ENCODE results near the gene SLC49A3. TPM values are rescaled to one million over a fixed set of nuclear protein-coding genes. Genes with fewer than 3 reads are reported as not detected.

SLC49A3 gene
- total and polyA plus RNA-seq, 2 of the 8 experiments (the other 6 are each of a cell fraction or from before 2014, with no cell fraction given): 5.0 to 8.8 TPM

DNA sequence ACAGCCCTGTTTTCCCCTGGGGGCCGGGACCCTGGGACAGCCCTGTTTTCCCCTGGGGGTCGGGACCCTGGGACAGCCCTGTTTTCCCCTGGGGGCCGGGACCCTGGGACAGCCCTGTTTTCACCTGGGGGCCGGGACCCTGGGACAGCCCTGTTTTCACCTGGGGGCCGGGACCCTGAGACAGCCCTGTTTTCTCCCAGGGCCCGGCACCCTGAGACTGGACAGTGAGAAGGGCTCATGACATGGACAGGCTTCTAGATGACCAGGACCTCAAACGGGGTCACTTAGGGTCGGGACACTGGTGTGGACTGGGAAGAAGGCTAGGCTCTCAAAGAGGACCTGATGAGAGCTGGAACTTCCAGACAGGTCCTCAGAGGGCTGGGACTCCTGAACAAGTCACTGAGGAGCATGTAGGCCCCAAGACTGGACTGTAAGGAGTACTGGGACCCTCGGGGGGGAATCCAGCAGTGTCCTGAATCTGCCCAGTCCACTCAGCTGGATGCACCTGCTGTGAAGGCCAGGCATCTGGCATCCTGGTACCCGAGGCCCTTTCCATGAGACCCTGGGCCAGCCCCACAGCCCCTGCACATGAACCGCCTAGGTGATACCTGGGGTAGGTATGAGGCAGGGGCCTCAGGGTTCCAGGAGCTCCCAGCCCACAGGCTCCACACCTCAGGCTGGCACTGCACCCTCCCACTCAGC is 19.1 kb upstream of the SLC49A3 start:
- peaks cover 22% of the 10 kb centered on the region for H3K79me1 ChIP-seq (ENCODE audit: low read depth, low read length)
- H2AFZ ChIP-seq (ENCODE audit: low read length): no peak overlapping the region
- no peaks in the 10 kb centered on the region for H3K9me3 ChIP-seq (ENCODE audit: insufficient read depth in 2 of 2, low read depth in 1 of 2, low read length in 1 of 2)
- H2BK12ac ChIP-seq (ENCODE audit: low read depth, low read length): no peak overlapping the region
- H4K91ac ChIP-seq (replicated peaks; ENCODE audit: insufficient read length, low read length): no peak overlapping the region
- no peak overlapping the region for H2BK20ac ChIP-seq (ENCODE audit: low read length)
- peaks cover 0 to 4% (median under 1%) of the 10 kb centered on the region in 4 experiments; a peak in 3 of 7 replicates for H3K27me3 ChIP-seq (replicated peaks in 1 of 4; ENCODE audit: control insufficient read depth in 3 of 4, extremely low read depth in 1 of 4, insufficient read depth in 3 of 4, low read length in 3 of 4)
- H2BK5ac ChIP-seq (ENCODE audit: low read depth, low read length): no peak overlapping the region
- H4K20me1 ChIP-seq (replicated peaks in 1 of 2; ENCODE audit: control insufficient read depth in 1 of 2, insufficient read depth in 2 of 2, low read length in 2 of 2): peaks cover 11 to 32% of the 10 kb centered on the region in 2 experiments
- no peak overlapping the region for H3K4me3 ChIP-seq (ENCODE audit: extremely low read depth in 1 of 4, insufficient read depth in 2 of 4, low read depth in 3 of 4, low read length in 4 of 4)
- FAIRE-seq (no peak), DNase-seq (ENCODE audit: low read depth in 1 of 2, low spot score in 2 of 2) (no peak)
- no peak overlapping the region for H2BK15ac ChIP-seq (ENCODE audit: low read length)
- ChIA-PET CTCF (ENCODE audit: partially characterized antibody) (interaction anchor here (1.8 kb wide), 1 partner anchor 24 kb away, joined by 8 read pairs; no protein-coding TSS in a partner anchor), POLR2A (ENCODE audit: partially characterized antibody) (interaction anchor here (0.8 to 1.0 kb wide), 3 partner anchors 10 to 24 kb away, joined by 3 read pairs; no protein-coding TSS in a partner anchor)
- H2AK5ac ChIP-seq (ENCODE audit: low read depth, low read length): no peak overlapping the region
- H3K36me3 ChIP-seq (ENCODE audit: control insufficient read depth in 2 of 4, insufficient read depth in 4 of 4, low read length in 3 of 4): peaks cover 0 to 6% (median 0%) of the 10 kb centered on the region in 4 experiments; a peak in 2 of 8 replicates
- H3K18ac ChIP-seq (ENCODE audit: extremely low read depth, low read length): no peak overlapping the region
- no peak overlapping the region for H3K23ac ChIP-seq (ENCODE audit: insufficient read length)
- H3K23me2 ChIP-seq (ENCODE audit: low read depth, low read length): peaks cover 12% of the 10 kb centered on the region; the same call in 1 of the 2 replicates
- H3K9ac ChIP-seq (replicated peaks in 1 of 4; ENCODE audit: extremely low read depth in 1 of 4, low read depth in 3 of 4, low read length in 3 of 4): no peak overlapping the region
- H3K27ac ChIP-seq (ENCODE audit: low read depth, low read length): no peak overlapping the region
- no peak overlapping the region for H4K5ac ChIP-seq (ENCODE audit: insufficient read length, low read depth, low read length)
- no peak overlapping the region for H3K4ac ChIP-seq (replicated peaks; ENCODE audit: insufficient read length, low read depth, low read length)
- peaks cover 0 to 8% (median 5%) of the 10 kb centered on the region in 4 experiments; a peak in 5 of 7 replicates for H3K4me1 ChIP-seq (replicated peaks in 1 of 4; ENCODE audit: control insufficient read depth in 3 of 4, insufficient read depth in 4 of 4, low read length in 3 of 4)
- no peak overlapping the region for H2BK120ac ChIP-seq (replicated peaks; ENCODE audit: low read depth, low read length)
- H3K79me2 ChIP-seq (ENCODE audit: control insufficient read depth in 1 of 2, insufficient read depth in 2 of 2, low read length in 2 of 2): peaks cover 13 to 62% of the 10 kb centered on the region in 2 experiments
- peak overlapping the region in 1 of 2 experiments; percentile 5; a peak in 1 of 4 replicates for H3K4me2 ChIP-seq (ENCODE audit: insufficient read depth in 1 of 2, low read depth in 2 of 2, low read length in 2 of 2)
- H3K14ac ChIP-seq (ENCODE audit: insufficient read length): no peak overlapping the region
- H3K56ac ChIP-seq (replicated peaks; ENCODE audit: insufficient read length, low read depth, low read length): no peak overlapping the region
- H4K8ac ChIP-seq (ENCODE audit: extremely low read depth, insufficient read depth, low read length): peak overlapping the region; percentile 80; the same call in 1 of the 2 replicates
- WGBS, 2 experiments (ENCODE audit: extremely low coverage in 1 of 2, insufficient coverage in 1 of 2, insufficient read length in 1 of 2, insufficient replicate concordance in 2 of 2, low coverage in 1 of 2, low lambda C conversion rate in 2 of 2, missing lambda C conversion rate in 1 of 2): 96% methylated on average over 10 of the region's 11 CpGs; no CpG with 5 or more reads in 1 of the 2 experiments
- no peak for TF ChIP-seq CBX8 (IDR thresholded peaks at IDR 0.05; ENCODE audit: borderline replicate concordance, low read depth, low read length)
- no peak for TF ChIP-seq ATF3 (IDR thresholded peaks at IDR 0.05; ENCODE audit: insufficient read depth, low read depth, low read length)
- TF ChIP-seq RBBP5 (IDR thresholded peaks at IDR 0.05; ENCODE audit: borderline replicate concordance, low read depth, low read length): no peak
- TF ChIP-seq SUZ12 (IDR thresholded peaks at IDR 0.05; ENCODE audit: low read length): no peak
- no peak for TF ChIP-seq GABPA (IDR thresholded peaks at IDR 0.05; ENCODE audit: borderline replicate concordance, insufficient read depth, low read length)
- TF ChIP-seq TBP (IDR thresholded peaks at IDR 0.05; ENCODE audit: low read depth, low read length): no peak
- TF ChIP-seq SAP30 (IDR thresholded peaks at IDR 0.05; ENCODE audit: insufficient read depth, insufficient replicate concordance, low read length): no peak
- no peak for TF ChIP-seq HDAC2 (IDR thresholded peaks at IDR 0.05; ENCODE audit: borderline replicate concordance in 1 of 2, low read depth in 2 of 2, low read length in 2 of 2)
- no peak for TF ChIP-seq ASH2L (IDR thresholded peaks at IDR 0.05; ENCODE audit: low read length)
- no peak for TF ChIP-seq FOSL1 (IDR thresholded peaks at IDR 0.05; ENCODE audit: insufficient read depth, low read depth, low read length)
- no peak for TF ChIP-seq HDAC6 (IDR thresholded peaks at IDR 0.05; ENCODE audit: low read depth, low read length)

Measured in H1 (cell line).